Rectal smooth muscle tissue (tissue), 1 donor: ENCODE data around the gene EEF2K.

ENCODE experiments used
- H3K27ac ChIP-seq: one replicate; pipeline ENCODE4 v1.7.0; 2013; ENCODE audit warnings: low read depth, low read length, inconsistent platforms
- H3K27me3 ChIP-seq: one replicate; pipeline ENCODE4 v1.7.0; 2013; ENCODE audit warnings: low read length; ENCODE audit not compliant: control insufficient read depth, insufficient read depth
- H3K36me3 ChIP-seq: one replicate; pipeline ENCODE4 v1.7.0; 2013; ENCODE audit warnings: low read length; ENCODE audit not compliant: control insufficient read depth, insufficient read depth
- H3K4me1 ChIP-seq: one replicate; pipeline ENCODE4 v1.7.0; 2013; ENCODE audit warnings: low read length; ENCODE audit not compliant: control insufficient read depth, insufficient read depth
- H3K4me3 ChIP-seq: one replicate; pipeline ENCODE4 v1.7.0; 2013; ENCODE audit warnings: low read length
- H3K9ac ChIP-seq: one replicate; pipeline ENCODE4 v1.7.0; 2013; ENCODE audit warnings: low read length

EEF2K gene

DNA sequence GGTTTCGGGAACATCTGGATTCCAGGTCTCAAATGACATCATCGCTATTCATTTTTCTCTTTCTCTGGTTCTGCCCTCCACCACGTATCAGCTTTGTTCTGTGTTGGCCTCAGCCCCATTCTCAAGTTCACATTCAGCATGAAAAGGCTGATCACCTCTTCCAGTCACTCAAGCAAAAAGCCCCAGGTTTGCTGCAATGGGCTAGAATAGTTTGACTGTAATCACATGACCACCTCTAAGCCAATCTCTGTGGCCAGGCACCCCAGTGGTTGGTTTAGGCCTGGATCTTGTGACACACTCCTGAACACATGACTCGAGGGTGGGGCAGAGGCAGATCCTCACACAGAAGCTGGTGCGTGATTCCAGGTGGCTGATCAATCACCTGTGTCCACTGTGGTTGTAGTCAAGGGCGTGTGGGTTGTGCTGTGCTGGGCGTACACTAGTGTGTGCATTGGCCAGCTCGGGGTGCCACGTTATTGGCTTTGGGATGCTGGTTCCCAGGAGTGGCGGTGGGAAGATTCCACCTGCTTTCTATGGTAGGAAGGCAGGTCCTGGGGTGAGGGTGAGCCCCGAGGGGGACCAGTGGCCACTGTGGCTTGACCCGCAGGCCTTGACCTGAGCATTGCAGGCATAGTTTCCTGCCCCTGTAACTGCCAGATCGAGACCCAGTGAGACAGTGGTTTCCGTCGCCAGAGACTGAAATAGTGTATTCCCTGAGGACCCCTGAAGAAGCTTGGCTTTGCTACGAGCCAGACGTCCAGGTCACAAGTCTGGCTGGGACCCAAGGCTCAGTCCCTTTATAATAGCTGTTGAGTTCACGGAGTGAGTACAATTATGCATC is 12.0 kb downstream of the EEF2K start:
- Histone ChIP-seq H3K9ac (no peak overlapping the region), H3K27ac (no peak overlapping the region), H3K27me3 (no peaks in the 10 kb centered on the region), H3K36me3 (peaks cover 2% of the 10 kb centered on the region), H3K4me3 (no peak overlapping the region), H3K4me1 (peaks cover 7% of the 10 kb centered on the region)

DNA sequence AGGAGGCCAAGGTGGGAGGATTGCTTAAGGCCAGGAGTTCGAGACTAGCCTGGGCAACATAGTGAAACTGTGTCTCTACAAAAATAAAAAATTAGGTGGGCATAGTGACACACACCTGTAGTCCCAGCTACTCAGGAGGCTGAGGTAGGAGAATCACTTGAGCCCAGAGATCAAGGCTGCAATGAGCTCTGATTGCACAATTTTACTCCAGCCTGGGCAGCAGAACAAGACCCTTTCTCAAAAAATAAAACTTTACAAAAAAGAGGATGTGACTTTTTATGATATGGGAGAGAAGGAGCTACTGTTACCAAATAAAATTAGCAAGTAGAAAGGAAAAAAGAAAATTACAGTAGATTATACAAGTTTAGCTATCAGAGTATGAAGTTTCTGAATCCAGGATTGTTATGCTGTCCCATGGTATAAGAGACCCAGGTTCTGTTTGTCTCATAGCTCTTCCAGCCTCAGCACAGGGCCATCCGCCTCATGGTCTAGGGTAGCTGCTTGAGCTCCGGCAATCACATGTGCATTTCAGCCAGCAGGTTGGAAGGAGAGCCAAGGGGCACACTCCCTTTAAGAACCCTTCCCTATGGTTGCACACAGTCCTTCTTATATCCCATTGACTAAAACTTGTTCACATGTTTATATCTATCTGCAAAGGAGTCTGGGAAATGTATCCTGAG is 13.5 kb downstream of the EEF2K start:
- no peaks in the 10 kb centered on the region for H3K27me3 ChIP-seq
- H3K4me3 ChIP-seq = no peak overlapping the region
- H3K27ac ChIP-seq = peak overlapping the region; percentile 25
- no peaks in the 10 kb centered on the region for H3K36me3 ChIP-seq
- H3K4me1 ChIP-seq = peaks cover 4% of the 10 kb centered on the region
- H3K9ac ChIP-seq = no peak overlapping the region

DNA sequence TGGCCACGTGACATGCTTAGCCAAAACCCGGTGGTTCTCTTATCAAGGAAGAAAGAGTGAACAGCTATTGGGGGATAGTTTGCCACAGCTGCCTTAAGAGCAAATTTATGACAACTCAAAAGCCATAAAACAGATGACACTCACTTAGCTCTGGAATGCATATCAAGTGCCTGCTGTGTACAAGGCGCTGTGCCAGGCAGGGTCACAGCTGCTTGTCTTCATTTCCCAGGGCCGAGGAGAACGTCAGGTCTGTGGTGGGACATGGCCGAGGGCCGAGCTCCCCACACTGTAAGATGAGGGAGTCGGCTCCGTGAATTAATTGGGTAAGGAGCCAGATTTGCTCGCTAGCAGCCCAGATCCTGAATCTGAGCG is 14.0 kb downstream of the EEF2K start:
- Histone ChIP-seq H3K4me1 (peaks cover 4% of the 10 kb centered on the region), H3K36me3 (no peaks in the 10 kb centered on the region), H3K4me3 (no peak overlapping the region), H3K27me3 (no peaks in the 10 kb centered on the region), H3K9ac (no peak overlapping the region), H3K27ac (peak overlapping the region; percentile 25)

DNA sequence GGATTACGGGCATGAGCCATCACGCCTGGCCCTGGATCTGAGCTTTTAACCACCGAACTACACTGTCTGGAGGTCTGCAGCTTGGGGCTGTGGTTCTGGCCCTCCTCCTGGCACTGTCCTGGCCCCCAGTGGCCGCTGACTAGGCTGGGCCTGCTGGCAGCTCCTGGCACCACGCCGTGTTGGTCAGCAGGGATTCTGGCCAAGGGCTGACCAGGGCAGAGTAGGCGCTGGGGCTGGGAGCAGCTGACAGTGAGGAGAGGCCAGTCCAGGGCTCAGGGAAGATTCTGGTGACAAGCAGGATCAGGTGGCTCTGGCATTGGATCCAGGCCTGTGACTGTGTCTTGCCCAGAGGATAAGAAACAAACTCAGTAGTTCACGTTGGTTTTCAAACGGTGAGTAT is 14.6 kb downstream of the EEF2K start:
- H3K9ac ChIP-seq = no peak overlapping the region
- peaks cover 4% of the 10 kb centered on the region for H3K4me1 ChIP-seq
- peaks cover 3% of the 10 kb centered on the region for H3K36me3 ChIP-seq
- H3K4me3 ChIP-seq = no peak overlapping the region
- no peak overlapping the region for H3K27ac ChIP-seq
- no peaks in the 10 kb centered on the region for H3K27me3 ChIP-seq

DNA sequence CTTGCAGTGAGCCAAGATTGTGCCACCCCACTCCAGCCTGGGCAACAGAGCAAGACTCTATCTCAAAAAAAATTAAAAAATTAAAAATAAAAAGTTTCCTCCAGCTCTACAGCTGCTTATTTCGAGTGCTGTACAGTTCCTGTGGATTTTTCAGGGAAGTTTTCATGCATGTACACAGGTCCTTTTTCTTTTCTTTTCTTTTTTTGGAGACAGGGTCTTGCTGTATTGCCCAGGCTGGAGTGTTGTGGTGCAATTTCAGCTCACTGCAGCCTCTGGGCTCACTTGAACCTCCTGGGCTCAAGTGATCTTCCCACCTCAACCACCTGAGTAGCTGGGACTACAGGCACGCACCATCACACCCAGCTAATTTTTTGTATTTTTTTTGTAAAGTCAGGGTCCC is 15.9 kb downstream of the EEF2K start:
- H3K4me1 ChIP-seq = peaks cover 4% of the 10 kb centered on the region
- no peaks in the 10 kb centered on the region for H3K27me3 ChIP-seq
- peaks cover 5% of the 10 kb centered on the region for H3K36me3 ChIP-seq
- no peak overlapping the region for H3K27ac ChIP-seq
- H3K9ac ChIP-seq = no peak overlapping the region
- H3K4me3 ChIP-seq = no peak overlapping the region

DNA sequence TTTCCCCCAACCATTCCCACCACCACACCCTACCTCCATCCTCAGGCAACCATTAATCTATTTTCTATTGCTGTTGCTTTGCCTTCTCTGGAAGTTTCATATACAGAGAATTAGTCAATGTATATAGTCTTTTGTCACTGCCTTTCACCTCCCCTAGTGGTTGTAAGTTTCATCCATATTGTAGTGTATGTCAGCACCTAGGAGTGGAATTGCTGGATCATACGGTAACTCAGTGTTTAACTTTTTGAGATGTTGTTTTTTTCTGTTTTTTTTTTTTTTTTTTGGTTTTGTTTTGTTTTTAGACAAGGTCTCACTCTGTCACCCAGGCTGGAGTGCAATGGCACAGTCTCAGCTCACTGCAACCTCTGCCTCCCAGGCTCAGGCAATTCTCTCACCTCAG is 16.9 kb downstream of the EEF2K start:
- H3K27ac ChIP-seq = no peak overlapping the region
- H3K9ac ChIP-seq = no peak overlapping the region
- H3K27me3 ChIP-seq = no peaks in the 10 kb centered on the region
- H3K36me3 ChIP-seq = peaks cover 5% of the 10 kb centered on the region
- H3K4me3 ChIP-seq = no peak overlapping the region
- H3K4me1 ChIP-seq = peaks cover 4% of the 10 kb centered on the region

DNA sequence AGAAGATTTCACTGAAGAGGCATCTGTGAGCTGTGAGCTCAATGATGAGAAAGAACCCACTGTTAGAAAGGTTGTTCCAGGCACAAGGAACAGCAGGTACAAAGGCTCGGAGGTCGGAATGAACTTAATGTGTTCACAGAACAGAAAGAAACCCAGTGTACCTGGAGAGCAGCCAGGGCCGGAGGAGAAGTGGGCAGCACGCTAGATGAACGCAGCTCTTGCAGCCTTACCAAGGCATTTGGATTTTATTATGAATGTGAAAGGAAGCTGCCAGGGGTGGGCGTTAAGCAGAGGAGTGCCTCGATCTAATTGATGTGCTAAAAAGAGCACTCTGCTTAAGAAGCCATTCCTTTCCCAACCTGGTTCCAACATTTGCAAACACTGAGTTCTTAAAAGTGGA is 19.0 kb downstream of the EEF2K start:
- H3K9ac ChIP-seq = no peak overlapping the region

DNA sequence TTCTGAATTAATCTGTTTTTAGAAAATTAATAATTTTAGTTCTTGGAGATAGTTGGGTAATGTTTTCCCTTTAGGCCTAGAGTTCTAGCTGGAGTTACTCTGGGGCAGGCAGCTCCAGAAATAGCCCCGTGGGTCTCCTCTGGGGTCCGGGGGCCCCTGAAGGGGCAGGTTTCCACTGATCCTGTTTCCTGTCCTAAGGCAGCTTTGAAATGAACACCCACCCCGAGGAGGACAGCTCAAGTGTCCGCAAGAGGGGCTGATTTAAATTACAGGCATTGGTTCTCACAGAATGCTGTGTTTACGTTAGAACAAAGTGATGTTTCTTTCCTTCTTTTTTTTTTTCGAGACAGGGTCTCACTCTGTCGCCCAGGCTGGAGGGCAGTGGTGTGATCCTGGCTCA is 23.8 kb downstream of the EEF2K start:
- Histone ChIP-seq H3K36me3 (peaks cover 5% of the 10 kb centered on the region), H3K27me3 (no peaks in the 10 kb centered on the region), H3K27ac (no peak overlapping the region), H3K9ac (no peak overlapping the region), H3K4me1 (peaks cover 3% of the 10 kb centered on the region), H3K4me3 (no peak overlapping the region)

More for the DNA sequence above, 19.0 kb downstream of the EEF2K start:
- peak overlapping the region; percentile 63 for H3K27ac ChIP-seq
- H3K4me3 ChIP-seq = no peak overlapping the region
- peaks cover under 1% of the 10 kb centered on the region for H3K4me1 ChIP-seq
- H3K36me3 ChIP-seq = peaks cover 5% of the 10 kb centered on the region
- H3K27me3 ChIP-seq = no peaks in the 10 kb centered on the region

DNA sequence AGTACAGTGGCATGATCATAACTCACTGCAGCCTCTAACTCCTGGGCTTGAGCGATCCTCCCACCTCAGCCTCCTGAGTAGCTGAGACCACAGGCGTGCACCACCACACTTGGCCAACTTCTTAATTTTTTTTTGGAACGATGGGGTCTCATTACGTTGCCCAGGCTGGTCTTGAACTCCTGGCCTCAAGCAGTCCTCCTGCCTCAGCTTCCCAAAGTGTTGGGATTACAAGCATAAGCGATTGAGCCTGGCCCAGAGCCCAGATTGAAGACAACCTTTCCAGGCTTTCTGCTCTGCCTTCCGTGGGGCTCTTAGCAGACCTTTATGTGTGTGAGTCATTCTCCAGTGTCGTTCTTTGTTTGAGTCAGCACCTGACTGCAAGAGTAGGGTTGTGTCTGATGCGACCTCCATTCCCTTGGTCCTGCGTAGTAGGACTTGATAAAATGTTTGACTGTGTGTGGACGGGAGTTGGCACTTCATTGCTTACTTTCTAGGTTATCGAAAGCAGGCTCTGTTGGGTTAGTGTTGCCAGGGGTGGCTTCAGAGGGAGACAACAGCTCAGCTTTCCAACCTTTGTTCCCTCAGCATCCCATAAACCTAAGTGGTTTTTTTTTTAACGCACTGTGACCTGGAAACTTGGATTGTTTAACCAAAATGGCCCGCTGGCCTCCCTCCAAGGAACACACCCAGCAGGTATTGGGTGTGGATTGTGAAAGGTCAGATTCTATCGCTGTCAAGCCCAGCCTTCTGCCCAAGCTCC is 26.4 kb downstream of the EEF2K start:
- no peaks in the 10 kb centered on the region for H3K27me3 ChIP-seq
- peak overlapping the region; percentile 63 for H3K27ac ChIP-seq
- no peak overlapping the region for H3K9ac ChIP-seq
- no peak overlapping the region for H3K4me3 ChIP-seq
- peaks cover 2% of the 10 kb centered on the region for H3K36me3 ChIP-seq
- peaks cover 3% of the 10 kb centered on the region for H3K4me1 ChIP-seq

DNA sequence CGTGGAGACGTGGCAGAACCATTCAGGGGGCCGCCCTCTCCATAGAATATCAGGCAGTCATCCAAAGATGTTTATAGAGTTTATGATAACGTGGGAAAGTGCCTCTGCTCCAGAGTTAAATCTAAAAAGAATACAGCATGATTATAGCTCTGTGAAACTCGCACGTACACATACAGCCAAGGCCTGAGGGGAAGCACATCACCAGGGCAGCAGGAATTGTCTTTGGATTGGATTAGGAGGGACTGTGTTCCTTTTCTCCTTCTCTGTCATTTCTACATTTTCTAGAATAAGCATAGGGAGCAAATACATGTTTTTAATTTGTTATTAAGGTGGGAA is 26.9 kb downstream of the EEF2K start:
- Histone ChIP-seq H3K4me3 (no peak overlapping the region), H3K27ac (peak overlapping the region; percentile 63), H3K9ac (no peak overlapping the region), H3K4me1 (peaks cover 3% of the 10 kb centered on the region), H3K36me3 (peaks cover 2% of the 10 kb centered on the region), H3K27me3 (no peaks in the 10 kb centered on the region)

DNA sequence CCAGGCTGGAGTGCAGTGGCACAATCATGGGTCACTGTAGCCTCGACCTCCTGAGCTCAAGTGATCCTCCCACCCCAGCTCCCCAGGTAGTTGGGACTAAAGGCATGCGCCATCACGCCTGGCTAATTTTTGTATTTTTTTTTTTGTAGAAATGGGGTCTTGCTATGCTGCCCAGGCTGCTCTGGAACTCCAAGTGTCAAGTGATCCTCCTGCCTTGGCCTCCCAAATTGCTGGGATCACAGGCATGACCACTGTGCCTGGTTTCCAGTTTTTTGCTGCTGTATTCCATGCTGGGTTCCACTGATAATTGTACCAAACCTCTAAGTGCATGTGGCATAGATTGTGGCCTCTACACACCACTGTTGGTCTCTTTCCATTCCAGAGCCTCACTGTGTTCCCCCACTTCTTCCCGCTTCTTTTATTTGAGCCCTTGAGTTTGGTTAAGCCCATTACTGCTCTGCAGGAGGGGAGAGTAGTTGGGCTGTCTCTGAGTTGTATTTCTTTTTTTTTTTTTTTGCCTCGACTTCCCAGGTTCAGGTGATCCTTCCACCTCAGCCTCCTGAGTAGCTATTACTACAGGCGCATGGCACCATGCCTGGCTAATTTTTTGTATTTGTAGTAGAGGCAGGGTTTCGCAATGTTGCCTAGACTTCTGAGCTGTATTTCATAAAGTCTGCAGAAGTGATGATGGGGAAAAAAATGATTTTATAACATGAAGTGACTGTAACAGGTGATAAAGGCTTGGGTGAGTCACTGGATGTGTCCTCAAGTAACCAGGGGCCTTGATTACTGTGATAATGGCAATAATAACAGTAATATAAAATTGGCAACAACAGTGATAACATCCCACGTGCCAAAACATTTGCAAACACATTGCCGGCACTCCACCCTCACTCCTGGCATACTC is 30.0 kb downstream of the EEF2K start:
- H3K4me1 ChIP-seq = peaks cover 3% of the 10 kb centered on the region
- H3K27me3 ChIP-seq = no peaks in the 10 kb centered on the region
- no peak overlapping the region for H3K4me3 ChIP-seq
- no peak overlapping the region for H3K9ac ChIP-seq
- no peak overlapping the region for H3K27ac ChIP-seq
- H3K36me3 ChIP-seq = peaks cover 2% of the 10 kb centered on the region
